Measurements from ENCODE around the gene ATG13.

Gene ATG13

DNA sequence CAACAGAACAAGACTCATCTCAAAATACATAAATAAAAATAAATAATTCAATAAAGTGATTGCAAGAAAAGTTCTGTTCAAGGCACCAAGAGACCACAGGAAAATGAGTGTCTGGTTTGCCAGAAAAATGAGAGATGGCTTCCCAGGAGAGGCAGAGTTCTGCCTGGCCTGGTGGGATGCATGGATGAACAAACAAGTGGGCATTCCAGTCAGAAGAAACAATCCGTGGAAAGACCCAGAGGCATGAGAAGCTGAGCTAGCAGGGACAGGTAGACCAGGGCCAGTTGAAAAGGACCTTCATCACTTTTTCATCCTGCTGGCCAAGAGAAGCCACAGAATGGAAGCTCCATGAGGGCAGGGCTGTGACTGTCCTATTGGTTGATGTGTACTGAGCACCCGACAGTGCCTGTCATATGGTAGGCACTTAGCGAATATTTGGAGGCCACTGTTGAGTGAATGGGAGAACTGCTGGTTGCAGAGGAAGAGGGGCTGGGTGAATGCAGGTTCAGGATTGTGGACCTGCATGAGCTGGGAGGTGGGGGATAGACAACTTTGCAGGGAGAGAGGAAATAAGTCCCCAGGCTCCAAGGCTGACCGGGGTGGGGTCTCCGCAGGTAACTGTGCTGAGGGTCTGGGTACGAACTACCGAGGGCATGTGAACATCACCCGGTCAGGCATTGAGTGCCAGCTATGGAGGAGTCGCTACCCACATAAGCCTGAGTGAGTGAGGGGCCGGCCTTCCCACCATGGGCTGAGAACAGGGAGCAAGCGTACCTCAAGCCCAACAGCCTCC, 105.4 kb downstream of the ATG13 start:
- in situ Hi-C loops (cut with MboI; ENCODE audit: low sequenced_read_pairs): no loop called here

DNA sequence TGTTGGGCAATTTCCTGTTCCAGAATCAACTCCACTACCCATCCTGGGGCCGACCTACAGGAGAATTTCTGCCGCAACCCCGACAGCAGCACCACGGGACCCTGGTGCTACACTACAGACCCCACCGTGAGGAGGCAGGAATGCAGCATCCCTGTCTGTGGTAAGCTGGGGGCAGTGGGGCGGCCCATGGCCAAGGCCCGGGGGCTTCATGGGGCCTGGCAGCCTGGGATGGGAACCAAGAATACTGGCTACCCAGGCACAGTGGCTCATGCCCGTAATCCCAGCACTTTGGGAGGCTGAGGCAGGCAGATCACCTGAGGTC, 106.0 kb downstream of the ATG13 start:
- in situ Hi-C loops (cut with MboI; ENCODE audit: low sequenced_read_pairs): no loop called here

GRCh38 chr11:46724088-46724487, 106.7 kb downstream of the ATG13 start:
- in situ Hi-C loops (cut with MboI; ENCODE audit: low sequenced_read_pairs): no loop called here

Data from hTERT RPE-1 (cell line).